WTC11 (cell line): ENCODE results near the gene USH1C. TPM values are rescaled to one million over a fixed set of nuclear protein-coding genes. Genes with fewer than 3 reads are reported as not detected.

Source experiments
- ATAC-seq: fragments of 200-7000 bp; cut with Tn5 transposase; 2 replicates; pipeline ENCODE4 v1.10.0; 2021; ENCODE audit warnings: mild to moderate bottlenecking, moderate library complexity
- CTCF ChIA-PET: fragments of 300-600 bp; sonication (Branson Sonifier 250); formaldehyde crosslinking; loops from one replicate; lab custom pipeline; 2021; ENCODE audit warnings: antibody characterized with exemption; lab: Charles Lee
- POLR2A ChIA-PET: fragments of 350-600 bp; sonication (Branson Sonifier 250); formaldehyde crosslinking; loops from one replicate; lab custom pipeline; 2021; ENCODE audit warnings: antibody characterized with exemption; lab: Charles Lee
- DNase-seq: peaks from one replicate; pipeline ENCODE4 v3.0.0; 2021; ENCODE audit warnings: low spot score
- H3K27ac Mint-ChIP-seq: 2 replicates; pipeline ENCODE4 v1.8.0; 2021; ENCODE audit warnings: mixed read lengths
- H3K27me3 Mint-ChIP-seq: 2 replicates; pipeline ENCODE4 v1.8.0; 2021; ENCODE audit warnings: low read depth, mild to moderate bottlenecking, moderate library complexity, mixed read lengths
- H3K36me3 Mint-ChIP-seq: 2 replicates; pipeline ENCODE4 v1.8.0; 2021; ENCODE audit warnings: mixed read lengths
- H3K4me1 Mint-ChIP-seq: 2 replicates; pipeline ENCODE4 v1.8.0; 2022; ENCODE audit warnings: mixed read lengths
- H3K4me3 Mint-ChIP-seq: 2 replicates; pipeline ENCODE4 v1.8.0; 2021; ENCODE audit warnings: mild to moderate bottlenecking, moderate library complexity, mixed read lengths
- H3K9me3 Mint-ChIP-seq: 2 replicates; pipeline ENCODE4 v1.8.0; 2021; ENCODE audit warnings: mixed read lengths
- ATF3 ChIP-seq: sonication (generic); formaldehyde crosslinking; conservative IDR thresholded peaks from 2 replicates; pipeline ENCODE4 v1.8.1; 2022; ENCODE audit warnings: mild to moderate bottlenecking, missing genetic modification reagents
- CREB1 ChIP-seq: sonication (generic); formaldehyde crosslinking; IDR thresholded peaks from 2 replicates; pipeline ENCODE4 v1.8.0; 2023; ENCODE audit warnings: mild to moderate bottlenecking, missing genetic modification reagents
- E2F1 ChIP-seq: sonication (generic); formaldehyde crosslinking; IDR thresholded peaks from 2 replicates; pipeline ENCODE4 v1.8.0; 2022; ENCODE audit warnings: mild to moderate bottlenecking, missing genetic modification reagents
- E2F4 ChIP-seq: sonication (generic); formaldehyde crosslinking; IDR thresholded peaks from 2 replicates; pipeline ENCODE4 v1.8.1; 2022; ENCODE audit warnings: low read depth, mild to moderate bottlenecking, moderate library complexity, missing genetic modification reagents, borderline replicate concordance
- E2F5 ChIP-seq: sonication (generic); formaldehyde crosslinking; IDR thresholded peaks from 2 replicates; pipeline ENCODE4 v1.8.1; 2022; ENCODE audit warnings: mild to moderate bottlenecking, moderate library complexity, missing genetic modification reagents
- FOXJ3 ChIP-seq: sonication (generic); formaldehyde crosslinking; IDR thresholded peaks from 2 replicates; pipeline ENCODE4 v1.9.0; 2021; ENCODE audit warnings: missing genetic modification reagents, mild to moderate bottlenecking, borderline replicate concordance
- FOXP1 ChIP-seq: sonication (generic); formaldehyde crosslinking; IDR thresholded peaks from 2 replicates; pipeline ENCODE4 v1.8.0; 2022; ENCODE audit warnings: missing genetic modification reagents, mild to moderate bottlenecking, moderate library complexity, borderline replicate concordance
- GABPB1 ChIP-seq: sonication (generic); formaldehyde crosslinking; IDR thresholded peaks from 2 replicates; pipeline ENCODE4 v1.8.1; 2023; ENCODE audit warnings: mild to moderate bottlenecking, missing genetic modification reagents
- GTF2I ChIP-seq: fragments of 250-450 bp; sonication (Bioruptor Pico); conservative IDR thresholded peaks from 2 replicates; pipeline ENCODE4 v1.4.0; 2021; ENCODE audit warnings: mild to moderate bottlenecking
- HMGA2 ChIP-seq: fragments of 250-450 bp; sonication (Bioruptor Pico); IDR thresholded peaks from 2 replicates; pipeline ENCODE4 v1.4.0; 2021; ENCODE audit warnings: mild to moderate bottlenecking, moderate library complexity
- IRF2 ChIP-seq: sonication (generic); formaldehyde crosslinking; IDR thresholded peaks from 2 replicates; pipeline ENCODE4 v1.8.0; 2022; ENCODE audit warnings: low read depth, missing genetic modification reagents, borderline replicate concordance
- MAX ChIP-seq: sonication (generic); formaldehyde crosslinking; IDR thresholded peaks from 2 replicates; pipeline ENCODE4 v1.8.0; 2022; ENCODE audit warnings: mild to moderate bottlenecking, missing genetic modification reagents
- PRDM15 ChIP-seq: sonication (generic); formaldehyde crosslinking; IDR thresholded peaks from 2 replicates; pipeline ENCODE4 v1.8.0; 2022; ENCODE audit warnings: missing genetic modification reagents
- PRRX2 ChIP-seq: fragments of 250-450 bp; sonication (Bioruptor Pico); IDR thresholded peaks from 2 replicates; pipeline ENCODE4 v1.8.0; 2021; ENCODE audit warnings: mild to moderate bottlenecking
- RELA ChIP-seq: sonication (generic); formaldehyde crosslinking; IDR thresholded peaks from 2 replicates; pipeline ENCODE4 v1.8.1; 2022; ENCODE audit warnings: missing genetic modification reagents, mild to moderate bottlenecking, borderline replicate concordance
- ZBTB21 ChIP-seq: sonication (generic); formaldehyde crosslinking; IDR thresholded peaks from 2 replicates; pipeline ENCODE4 v1.8.1; 2023; ENCODE audit warnings: mild to moderate bottlenecking, missing genetic modification reagents, borderline replicate concordance
- ZNF232 ChIP-seq: sonication (generic); formaldehyde crosslinking; IDR thresholded peaks from 2 replicates; pipeline ENCODE4 v1.8.0; 2022; ENCODE audit warnings: mild to moderate bottlenecking, missing genetic modification reagents
- ZNF317 ChIP-seq: sonication (generic); formaldehyde crosslinking; IDR thresholded peaks from 2 replicates; pipeline ENCODE4 v1.8.1; 2023; ENCODE audit warnings: low read depth, mild to moderate bottlenecking, moderate library complexity, missing genetic modification reagents, borderline replicate concordance
- ZNF423 ChIP-seq: fragments of 250-450 bp; sonication (Bioruptor Pico); IDR thresholded peaks from 2 replicates; pipeline ENCODE4 v2.1.2; 2022; ENCODE audit warnings: mild to moderate bottlenecking, moderate library complexity
- ZNF425 ChIP-seq: fragments of 250-450 bp; sonication (Bioruptor Pico); conservative IDR thresholded peaks from 2 replicates; pipeline ENCODE4 v1.9.0; 2021; ENCODE audit warnings: mild to moderate bottlenecking
- total RNA-seq: library from RNA; stranded (reverse); gene quantifications from 3 replicates; pipeline ENCODE4 v1.2.3, GENCODE V29; 2021

Gene USH1C
- total RNA-seq, 1 experiment from 2014 or later, result 3.9 TPM

GRCh38 chr11:17494019-17494418 is 50.2 kb downstream of the USH1C start:
- POLR2A ChIA-PET, result no interaction called here
- H3K4me1 Mint-ChIP-seq, result 0 out of 2 replicates have a peak, but pooled peaks cover 2% of the 10 kb centered on the region
- no peaks in the 10 kb centered on the region for H3K27me3 Mint-ChIP-seq
- CTCF ChIA-PET, result interaction anchor here (0.7 to 4.5 kb wide), 8 partner anchors 11 to 272 kb away, joined by 3 to 22 read pairs (median 4); partner anchors contain the start of gene KCNJ11
- no peaks in the 10 kb centered on the region for H3K36me3 Mint-ChIP-seq
- ATAC-seq, result no peak
- no peak overlapping the region for H3K4me3 Mint-ChIP-seq
- no peak overlapping the region for H3K27ac Mint-ChIP-seq
- TF ChIP-seq GTF2I, result no peak
- no peak for TF ChIP-seq FOXJ3
- TF ChIP-seq PRRX2 (CRISPR knock-in tag), result no peak
- no peak for TF ChIP-seq ATF3 (CRISPR knock-in tag)
- no peak for TF ChIP-seq FOXP1
- no peak for TF ChIP-seq ZNF232
- no peak for TF ChIP-seq E2F1
- TF ChIP-seq E2F5 (CRISPR knock-in tag), result no peak
- TF ChIP-seq ZBTB21 (CRISPR knock-in tag), result no peak
- TF ChIP-seq HMGA2 (CRISPR knock-in tag), result no peak
- TF ChIP-seq E2F4 (CRISPR knock-in tag), result no peak
- TF ChIP-seq MAX (CRISPR knock-in tag), result no peak
- no peak for TF ChIP-seq IRF2 (CRISPR knock-in tag)
- TF ChIP-seq RELA (CRISPR knock-in tag), result no peak
- TF ChIP-seq ZNF423, result no peak
- H3K9me3 Mint-ChIP-seq, result no peaks in the 10 kb centered on the region
- DNase-seq, result no peak

- ChIA-PET POLR2A (no interaction called here), CTCF (interaction anchor here (1.2 to 2.9 kb wide), 2 partner anchors 103 to 104 kb away, joined by 4 to 14 read pairs; partner anchors contain the start of gene KCNJ11)
- DNase-seq (no peak), ATAC-seq (no peak)
- Mint-ChIP-seq H3K36me3 (no peaks in the 10 kb centered on the region), H3K27me3 (no peaks in the 10 kb centered on the region; the same call in 1 of the 2 replicates), H3K4me3 (no peak overlapping the region), H3K9me3 (no peaks in the 10 kb centered on the region), H3K4me1 (no peaks in the 10 kb centered on the region), H3K27ac (no peak overlapping the region)
- TF ChIP-seq GABPB1 (no peak), RELA (CRISPR knock-in tag) (no peak), ZNF317 (CRISPR knock-in tag) (no peak), CREB1 (CRISPR knock-in tag) (no peak), MAX (CRISPR knock-in tag) (no peak), ZNF232 (no peak), E2F5 (CRISPR knock-in tag) (no peak), ZNF425 (CRISPR knock-in tag) (no peak), PRDM15 (CRISPR knock-in tag) (no peak)
Observed at GRCh38 chr11:17490938-17491337, 53.3 kb downstream of the USH1C start.
